Small intestine (tissue), 7 donors: ENCODE results near the gene ENGASE. TPM values are rescaled to one million over a fixed set of nuclear protein-coding genes. Genes with fewer than 3 reads are reported as not detected.

Experiments used
- DNase-seq, 2 donors: peaks; one replicate each; pipeline versions ENCODE4 v3.0.0 to v3.0.0-alpha.2; 2013
- FAIRE-seq: peaks from 2 replicates; lab custom pipeline; 2012; peaks lifted over from hg19 to GRCh38; lab: Jason Lieb, UNC
- H3K27ac ChIP-seq, 3 donors: one replicate each; pipeline ENCODE4 v1.5.1; 2013; ENCODE audit warnings: low read length in 2 of 3, mild to moderate bottlenecking in 2 of 3, control low read depth in 1 of 3, inconsistent platforms in 1 of 3, low read depth in 1 of 3, moderate library complexity in 1 of 3
- H3K27me3 ChIP-seq, 3 donors: one replicate each; pipeline ENCODE4 v1.6.1; 2013; ENCODE audit warnings: low read length in 3 of 3, inconsistent platforms in 1 of 3; ENCODE audit not compliant: control insufficient read depth in 3 of 3, insufficient read depth in 3 of 3
- H3K36me3 ChIP-seq, 3 donors: one replicate each; pipeline ENCODE4 v1.6.1; 2013; ENCODE audit warnings: low read length in 3 of 3, inconsistent platforms in 1 of 3, low read depth in 1 of 3, mild to moderate bottlenecking in 1 of 3, moderate library complexity in 1 of 3; ENCODE audit not compliant: control insufficient read depth in 3 of 3, insufficient read depth in 2 of 3
- H3K4me1 ChIP-seq, 3 donors: one replicate each; pipeline ENCODE4 v1.6.1; 2013; ENCODE audit warnings: low read length in 2 of 3, inconsistent platforms in 1 of 3, low read depth in 1 of 3, mild to moderate bottlenecking in 1 of 3, moderate library complexity in 1 of 3; ENCODE audit not compliant: control insufficient read depth in 3 of 3, insufficient read depth in 2 of 3
- H3K4me3 ChIP-seq, 3 donors: one replicate each; pipeline ENCODE4 v1.5.1; 2013; ENCODE audit warnings: low read length in 3 of 3, control low read depth in 1 of 3, inconsistent platforms in 1 of 3, low read depth in 1 of 3, mild to moderate bottlenecking in 1 of 3, moderate library complexity in 1 of 3
- H3K9me3 ChIP-seq, 2 donors: one replicate each; pipeline ENCODE4 v1.6.1; 2013; ENCODE audit warnings: low read depth in 1 of 2, low read length in 1 of 2; ENCODE audit not compliant: control insufficient read depth in 2 of 2, insufficient read depth in 1 of 2
- WGBS, 3 donors: extraction: QIAGEN DNeasy Blood & Tissue Kit; methylation state at CpG; one replicate each; pipeline ENCODE4 v1.1.7; 2013; 5-methylcytosine and 5-hydroxymethylcytosine counted together
- polyA plus RNA-seq, 4 donors: library from polyadenylated mRNA; stranded (reverse) in 3 of 4; unstranded in 1 of 4; fragments of 200-250 nt in 3 of 4; fragments of 120-200 nt in 1 of 4; gene quantifications; one replicate each; pipeline versions ENCODE4 v1.2.1 to v1.2.3, GENCODE V29; 2013
- donor health status: healthy with polysubstance abuse.
- donor health status: control.
- donor health status: control.
- donor health status: Bipolar disorder and iron deficiency.
- donor health status: healthy.

Gene ENGASE
- polyA plus RNA-seq, 4 donors = 17.6 to 87.9 (median 31.0) TPM

- DNase-seq = no peak
- Histone ChIP-seq H3K4me3 (no peak overlapping the region), H3K27me3 (peaks cover 0 to 2% (median 0%) of the 10 kb centered on the region in 3 donors), H3K4me1 (no peaks in the 10 kb centered on the region), H3K27ac (no peak overlapping the region), H3K9me3 (no peaks in the 10 kb centered on the region), H3K36me3 (no peaks in the 10 kb centered on the region)
- no peak for FAIRE-seq
- 88 to 90% (median 88%) methylated on average over 10 of the region's 10 CpGs for WGBS, 3 donors
Measured at GRCh38 chr17:79043191-79043930, 31.3 kb upstream of the ENGASE start.

DNA sequence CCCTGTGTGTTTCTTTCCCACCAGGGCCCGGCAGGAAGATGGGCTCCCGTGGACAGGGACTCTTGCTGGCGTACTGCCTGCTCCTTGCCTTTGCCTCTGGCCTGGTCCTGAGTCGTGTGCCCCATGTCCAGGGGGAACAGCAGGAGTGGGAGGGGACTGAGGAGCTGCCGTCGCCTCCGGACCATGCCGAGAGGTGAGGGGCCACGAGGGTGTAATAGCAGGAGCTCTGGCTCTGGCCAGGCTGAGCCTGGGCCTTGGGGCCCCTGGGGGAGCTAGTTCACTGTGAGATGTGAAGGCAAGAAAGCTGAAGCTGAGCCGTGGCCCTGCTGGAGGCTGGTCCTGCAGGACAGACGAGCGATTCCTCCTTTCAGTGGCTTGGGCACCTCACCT lies 30.7 kb upstream of the ENGASE start:
- Histone ChIP-seq H3K27ac (no peak overlapping the region), H3K4me1 (no peaks in the 10 kb centered on the region), H3K27me3 (peaks cover 0 to 2% (median 0%) of the 10 kb centered on the region in 3 donors), H3K36me3 (no peaks in the 10 kb centered on the region), H3K9me3 (no peaks in the 10 kb centered on the region), H3K4me3 (no peak overlapping the region)
- FAIRE-seq (no peak), DNase-seq (no peak)
- WGBS, 3 donors = 71 to 81% (median 80%) methylated on average over 12 of the region's 12 CpGs

DNA sequence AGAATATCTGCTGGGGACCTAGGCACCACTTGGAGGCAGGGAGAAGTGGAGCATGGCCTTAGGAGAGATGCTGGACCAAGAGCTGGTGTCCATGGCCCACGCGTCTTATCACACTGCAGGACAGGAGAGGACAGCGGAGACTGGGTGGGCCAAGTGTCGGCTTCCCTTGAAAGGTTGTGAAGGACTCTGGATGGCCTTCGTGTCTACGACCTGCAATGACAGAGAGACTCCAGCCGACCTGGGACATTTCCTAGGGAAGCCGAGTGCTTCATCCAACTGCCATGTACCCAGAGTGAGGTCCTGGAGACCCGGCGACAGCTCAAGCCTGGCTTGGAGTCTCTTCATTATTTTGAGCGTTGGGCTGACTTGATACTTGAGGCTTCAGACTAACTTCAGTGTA lies 30.2 kb upstream of the ENGASE start:
- DNase-seq (no peak), FAIRE-seq (no peak)
- H3K4me3 ChIP-seq = no peak overlapping the region
- H3K27me3 ChIP-seq = peaks cover 0 to 2% (median 0%) of the 10 kb centered on the region in 3 donors
- no peaks in the 10 kb centered on the region for H3K4me1 ChIP-seq
- H3K36me3 ChIP-seq = no peaks in the 10 kb centered on the region
- no peaks in the 10 kb centered on the region for H3K9me3 ChIP-seq
- H3K27ac ChIP-seq = no peak overlapping the region
- 91 to 94% (median 92%) methylated on average over 11 of the region's 11 CpGs for WGBS, 3 donors

- no peak for DNase-seq
- 75 to 80% (median 78%) methylated on average over 15 of the region's 15 CpGs for WGBS, 3 donors
- Histone ChIP-seq H3K9me3 (no peaks in the 10 kb centered on the region), H3K36me3 (no peaks in the 10 kb centered on the region), H3K27me3 (peaks cover 0 to 4% (median 0%) of the 10 kb centered on the region in 3 donors), H3K4me3 (no peak overlapping the region), H3K4me1 (no peaks in the 10 kb centered on the region), H3K27ac (no peak overlapping the region)
- no peak for FAIRE-seq
Measured at GRCh38 chr17:79045001-79045729, 29.5 kb upstream of the ENGASE start.

GRCh38 chr17:79045842-79046196 lies 28.8 kb upstream of the ENGASE start:
- 2 to 3% (median 2%) methylated on average over 11 of the region's 11 CpGs for WGBS, 3 donors
- no peak for FAIRE-seq
- Histone ChIP-seq H3K36me3 (no peaks in the 10 kb centered on the region), H3K27me3 (peaks cover 0 to 4% (median 0%) of the 10 kb centered on the region in 3 donors), H3K4me3 (no peak overlapping the region), H3K4me1 (no peaks in the 10 kb centered on the region), H3K9me3 (no peaks in the 10 kb centered on the region), H3K27ac (no peak overlapping the region)
- DNase-seq = peak; percentile 64 to 76

- DNase-seq = no peak
- Histone ChIP-seq H3K27ac (no peak overlapping the region), H3K4me3 (no peak overlapping the region), H3K9me3 (no peaks in the 10 kb centered on the region), H3K27me3 (peaks cover 0 to 4% (median 0%) of the 10 kb centered on the region in 3 donors), H3K4me1 (no peaks in the 10 kb centered on the region), H3K36me3 (no peaks in the 10 kb centered on the region)
- WGBS, 3 donors = 67 to 75% (median 75%) methylated on average over 25 of the region's 25 CpGs
- no peak for FAIRE-seq
Measured at GRCh38 chr17:79046197-79046915, 28.3 kb upstream of the ENGASE start.

GRCh38 chr17:79046916-79047280 lies 27.7 kb upstream of the ENGASE start:
- FAIRE-seq (no peak), DNase-seq (no peak)
- no peak overlapping the region for H3K27ac ChIP-seq
- no peaks in the 10 kb centered on the region for H3K4me1 ChIP-seq
- H3K9me3 ChIP-seq = no peaks in the 10 kb centered on the region
- 72 to 92% (median 84%) methylated on average over 15 of the region's 15 CpGs for WGBS, 3 donors
- H3K27me3 ChIP-seq = peaks cover 0 to 4% (median 0%) of the 10 kb centered on the region in 3 donors
- H3K36me3 ChIP-seq = no peaks in the 10 kb centered on the region
- H3K4me3 ChIP-seq = no peak overlapping the region

- Histone ChIP-seq H3K4me3 (no peak overlapping the region), H3K4me1 (no peaks in the 10 kb centered on the region), H3K36me3 (no peaks in the 10 kb centered on the region), H3K27ac (no peak overlapping the region), H3K9me3 (no peaks in the 10 kb centered on the region), H3K27me3 (peaks cover 0 to 4% (median 0%) of the 10 kb centered on the region in 3 donors)
- DNase-seq (no peak), FAIRE-seq (no peak)
- 91 to 96% (median 91%) methylated on average over 30 of the region's 30 CpGs for WGBS, 3 donors
Measured at GRCh38 chr17:79047291-79047920, 27.2 kb upstream of the ENGASE start.
